Measurements from ENCODE around the gene PDCD2L.
"Not testable (repeated sequence)": the region's sequence is repeated elsewhere in the genome, so short reads cannot be mapped to it uniquely, and the experiment has no call there.

PDCD2L gene

GRCh38 chr19:34404109-34404909, at the start of gene PDCD2L:
Gene PDCD2L, plus strand, starts transcription at chr19:34404399. Its CDS starts 32 bp downstream, at chr19:34404431.
- peak; percentile 95 for DNase-seq

- no peak for DNase-seq
Measured at GRCh38 chr19:34355201-34355600, 49.0 kb upstream of the PDCD2L start.

- no peak for DNase-seq
Measured at GRCh38 chr19:34356875-34357274, 47.3 kb upstream of the PDCD2L start.

- no peak for DNase-seq
Measured at GRCh38 chr19:34357431-34357830, 46.8 kb upstream of the PDCD2L start.

- peak; percentile 96 for DNase-seq
Measured at GRCh38 chr19:34359140-34359953, 44.9 kb upstream of the PDCD2L start.

GRCh38 chr19:34359954-34360315, 44.3 kb upstream of the PDCD2L start:
- DNase-seq: no peak

- DNase-seq: no peak
Measured at GRCh38 chr19:34360354-34360909, 43.8 kb upstream of the PDCD2L start.

GRCh38 chr19:34362679-34363069, 41.5 kb upstream of the PDCD2L start:
- DNase-seq: no peak

- DNase-seq: no peak
Measured at GRCh38 chr19:34363094-34363493, 41.1 kb upstream of the PDCD2L start.

- DNase-seq: no peak
Measured at GRCh38 chr19:34363930-34364329, 40.3 kb upstream of the PDCD2L start.

- DNase-seq: no peak
Measured at GRCh38 chr19:34364462-34364829, 39.8 kb upstream of the PDCD2L start.

- DNase-seq: peak; percentile 78
Measured at GRCh38 chr19:34364830-34365462, 39.3 kb upstream of the PDCD2L start, which contains the start of gene GPI. Gene GPI, plus strand, starts transcription at chr19:34365196. Its CDS starts 71 bp downstream, at chr19:34365267.

GRCh38 chr19:34365463-34366401, 38.5 kb upstream of the PDCD2L start:
- DNase-seq: peak; percentile 26

- no peak for DNase-seq
Measured at GRCh38 chr19:34366738-34367623, 37.2 kb upstream of the PDCD2L start.

- no peak for DNase-seq
Measured at GRCh38 chr19:34367624-34367957, 36.6 kb upstream of the PDCD2L start.

- DNase-seq: no peak
Measured at GRCh38 chr19:34368338-34368737, 35.9 kb upstream of the PDCD2L start.

GRCh38 chr19:34369166-34369565, 35.0 kb upstream of the PDCD2L start:
- DNase-seq: not testable (repeated sequence)

- DNase-seq: no peak
Measured at GRCh38 chr19:34370117-34370516, 34.1 kb upstream of the PDCD2L start.

- DNase-seq: no peak
Measured at GRCh38 chr19:34370983-34371382, 33.2 kb upstream of the PDCD2L start.

GRCh38 chr19:34373601-34374288, 30.5 kb upstream of the PDCD2L start:
- no peak for DNase-seq

- no peak for DNase-seq
Measured at GRCh38 chr19:34375598-34375997, 28.6 kb upstream of the PDCD2L start.

Measured in stimulated activated CD4-positive, alpha-beta T cell treated with anti-CD3 and anti-CD28 coated beads, Interleukin-4, amount 100 ng/mL, for 1 hour (primary cell).